HG02852 (cell line): ENCODE results near the gene GLIS1.
"Not testable (repeated sequence)": the region's sequence is repeated elsewhere in the genome, so short reads cannot be mapped to it uniquely, and the experiment has no call there.

Experiments
- ATAC-seq: cut with Tn5 transposase; IDR thresholded peaks from one replicate; pipeline ENCODE4 v1.9.1; 2021; ENCODE audit warnings: mild to moderate bottlenecking, moderate library complexity; ENCODE audit not compliant: unreplicated experiment

The GLIS1 gene

DNA sequence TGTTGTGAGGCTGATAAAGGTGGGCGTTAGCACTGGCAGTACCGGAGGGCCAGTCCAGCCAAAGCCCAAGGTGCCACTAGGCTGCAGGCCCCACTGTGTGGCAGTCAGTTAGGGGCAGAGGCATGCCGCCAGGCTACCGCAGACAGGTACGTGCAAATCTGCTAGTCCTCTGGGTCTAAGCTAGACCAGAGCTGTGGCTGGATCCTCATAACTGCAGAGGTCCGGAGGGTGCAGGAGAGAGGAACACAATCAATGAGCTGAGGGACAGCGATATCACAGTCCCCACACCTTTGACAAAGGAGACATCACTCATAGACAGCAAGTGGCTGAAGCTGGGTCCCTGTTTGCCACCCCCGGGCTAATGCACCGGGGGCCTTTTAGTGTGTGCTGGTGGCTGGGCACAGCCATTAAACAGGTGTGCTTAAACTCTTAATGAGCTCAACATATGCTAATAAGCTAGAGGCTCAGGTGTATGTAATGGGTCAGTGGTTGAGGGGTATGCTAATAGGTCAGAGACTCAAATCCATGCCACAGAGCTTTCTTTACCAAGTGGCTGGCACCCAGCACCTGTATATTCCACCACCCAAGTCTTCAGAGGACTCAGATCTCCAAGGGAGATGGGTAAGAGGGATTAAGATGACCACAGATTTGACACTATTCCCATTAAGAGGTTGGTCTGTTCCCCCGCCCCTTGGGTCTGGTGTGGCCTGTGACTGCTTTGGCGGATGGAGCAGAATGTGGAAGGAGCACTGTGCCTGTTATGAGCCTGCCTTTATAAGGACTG, 82.0 kb downstream of the GLIS1 start:
- ATAC-seq: no peak

GRCh38 chr1:53655931-53656746, 82.8 kb downstream of the GLIS1 start:
- ATAC-seq: no peak

DNA sequence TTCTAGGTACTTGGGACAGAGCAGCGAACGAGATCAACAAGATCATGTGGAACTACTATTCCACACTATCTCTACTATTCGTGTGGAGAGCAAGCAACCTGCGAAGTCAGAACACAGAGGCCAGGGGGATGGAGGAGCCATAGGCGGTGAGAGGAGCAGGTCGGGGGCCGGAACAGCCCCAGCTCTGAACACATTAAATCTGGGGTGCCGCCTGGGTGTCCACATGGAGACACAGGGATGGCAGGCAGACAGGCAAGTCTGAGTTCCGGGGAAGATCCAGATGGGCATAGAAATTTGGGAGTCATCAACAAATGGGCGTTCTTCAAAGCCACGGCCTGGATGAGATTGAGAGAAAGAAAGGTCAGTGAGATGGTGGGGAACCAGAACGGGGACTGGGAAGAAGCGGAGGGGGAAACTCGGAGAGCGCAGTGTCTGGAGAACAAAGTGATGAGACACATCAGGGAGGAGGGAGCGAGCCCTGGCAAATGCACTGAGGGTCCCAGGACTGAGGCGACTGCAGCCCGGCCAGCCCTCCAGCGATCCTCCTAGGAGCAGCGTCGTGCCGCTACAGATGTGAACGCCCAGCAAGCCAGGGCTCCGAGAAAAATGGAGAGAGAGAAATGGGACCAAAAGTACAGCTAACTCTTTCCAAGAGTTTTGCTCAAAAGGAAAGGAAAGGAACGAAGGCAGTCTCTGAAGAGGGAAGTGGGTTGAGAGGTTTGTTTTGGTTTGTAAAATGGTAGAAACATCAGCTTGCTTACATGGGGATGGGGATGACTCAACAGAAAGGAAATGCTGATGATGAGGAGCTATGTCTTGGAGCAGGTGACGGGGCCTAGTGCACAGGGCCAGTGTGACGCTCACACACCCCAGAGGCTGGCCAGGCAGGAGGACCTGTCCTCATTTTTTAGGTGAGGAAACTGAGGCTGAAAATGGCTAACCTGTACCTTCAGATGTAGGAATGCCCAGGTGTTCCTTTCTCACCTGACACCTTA, 84.5 kb downstream of the GLIS1 start:
- ATAC-seq: no peak

- ATAC-seq: no peak
These were observed 85.3 kb downstream of the GLIS1 start for GRCh38 chr1:53653631-53654030.

DNA sequence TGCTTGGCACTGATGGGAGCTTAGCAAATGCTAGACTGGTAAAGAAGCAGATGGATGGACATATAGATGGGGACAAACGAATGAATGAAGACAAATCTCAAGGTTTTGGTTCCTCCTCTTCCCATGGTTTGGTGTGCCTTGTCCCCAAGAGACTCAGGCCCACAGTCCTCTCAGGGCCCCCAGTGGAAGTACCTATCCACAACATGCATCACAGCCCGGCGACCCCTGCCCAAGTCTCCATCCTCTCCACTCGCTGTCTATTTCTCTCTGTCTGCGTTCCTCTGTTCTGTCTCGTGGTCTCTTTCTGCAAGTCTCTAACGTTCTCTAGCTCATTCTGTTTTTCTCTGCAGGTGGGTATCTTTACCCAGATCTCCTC, 85.8 kb downstream of the GLIS1 start:
- ATAC-seq: no peak

DNA sequence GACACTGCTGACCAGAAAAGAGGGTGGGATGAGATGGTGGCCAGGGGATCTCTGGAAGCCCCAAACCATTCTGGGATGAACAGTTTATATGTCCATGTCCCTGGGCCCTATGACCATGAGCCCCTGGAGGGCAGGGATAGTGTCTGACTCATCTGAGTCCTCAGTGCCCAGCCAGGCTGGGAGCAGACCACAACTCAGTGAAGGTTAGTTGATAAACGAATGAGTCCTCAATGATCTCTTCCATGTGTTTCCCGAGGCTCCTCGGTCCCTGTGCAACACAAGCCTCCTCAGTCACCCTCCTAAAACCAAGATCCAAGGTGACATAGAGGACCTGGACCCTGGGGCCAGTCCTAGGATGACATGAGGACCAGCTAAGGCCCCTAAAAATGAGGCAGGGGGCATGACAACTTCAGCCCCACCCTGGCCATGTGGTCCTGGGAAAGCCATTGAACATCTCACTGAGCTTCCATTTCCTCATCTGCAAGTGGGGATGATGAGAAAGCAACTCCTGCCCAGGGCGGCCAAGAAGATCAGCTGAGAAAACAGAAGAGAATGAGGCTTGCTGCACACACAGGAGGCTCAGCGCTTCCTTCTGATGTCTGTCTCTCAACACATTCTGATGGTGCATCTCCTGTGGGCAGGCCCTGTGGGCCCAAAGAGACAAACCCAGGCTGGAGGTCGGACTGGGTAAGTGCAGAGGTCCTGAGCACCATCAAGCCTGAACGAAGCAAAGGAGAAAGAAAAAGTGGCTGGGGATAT, 86.3 kb downstream of the GLIS1 start:
- no peak for ATAC-seq

GRCh38 chr1:53651356-53651755, 87.6 kb downstream of the GLIS1 start:
- no peak for ATAC-seq

DNA sequence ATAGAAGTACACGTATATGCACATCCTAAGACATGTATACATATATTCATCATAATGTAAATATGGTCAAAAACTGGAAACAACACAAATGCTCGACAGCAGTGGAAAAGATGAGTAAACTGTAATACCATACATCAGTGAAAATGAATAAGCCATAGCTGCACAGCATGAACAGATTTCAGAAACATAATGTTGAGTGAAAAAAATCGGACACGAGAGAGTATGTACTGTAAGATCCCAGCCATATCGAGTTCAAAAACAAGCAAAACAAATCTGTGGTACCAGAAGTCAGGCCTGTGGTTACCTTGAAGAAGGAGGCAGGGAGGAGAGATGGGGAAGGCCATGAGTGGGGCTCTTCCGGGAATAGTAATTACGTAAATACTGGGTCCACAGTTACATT, 90.4 kb downstream of the GLIS1 start:
- ATAC-seq: no peak

DNA sequence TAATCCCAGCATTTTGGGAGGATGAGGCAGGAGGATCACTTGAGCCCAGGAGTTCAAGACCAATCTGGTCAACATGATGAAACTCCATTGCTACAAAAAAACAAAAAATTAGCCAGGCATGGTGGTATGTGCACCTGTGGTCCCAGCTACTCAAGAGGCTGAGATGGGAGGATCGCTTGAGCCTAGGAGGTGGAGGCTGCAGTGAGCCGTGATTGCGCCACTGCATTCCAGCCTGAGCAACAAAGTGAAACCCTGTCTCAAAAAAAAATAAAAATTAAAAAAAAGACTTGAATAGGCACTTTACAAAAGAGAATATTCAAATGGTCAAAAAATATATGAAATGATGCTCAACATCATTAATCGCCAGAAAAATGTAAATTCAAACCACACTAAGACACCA, 91.0 kb downstream of the GLIS1 start:
- not testable (repeated sequence) for ATAC-seq

DNA sequence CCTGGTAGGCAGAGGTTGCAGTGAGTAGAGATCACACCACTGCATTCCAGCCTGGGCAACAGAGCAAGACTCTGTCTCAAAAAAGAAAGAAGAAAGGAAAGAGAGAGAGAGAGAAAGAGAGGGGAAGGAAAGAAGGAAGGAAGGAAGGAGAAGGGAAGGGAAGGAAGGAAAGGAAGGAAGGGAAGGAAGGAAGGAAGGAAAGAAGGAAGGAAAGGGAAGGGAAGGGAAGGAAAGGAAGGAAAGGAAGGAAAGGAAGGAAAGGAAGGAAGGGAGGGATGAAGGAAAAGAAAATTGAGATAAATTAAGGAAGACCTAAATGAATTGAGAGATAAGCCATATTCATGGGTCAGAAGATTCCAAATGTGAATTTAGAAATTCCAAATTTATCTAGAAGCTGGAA, 92.2 kb downstream of the GLIS1 start:
- no peak for ATAC-seq

DNA sequence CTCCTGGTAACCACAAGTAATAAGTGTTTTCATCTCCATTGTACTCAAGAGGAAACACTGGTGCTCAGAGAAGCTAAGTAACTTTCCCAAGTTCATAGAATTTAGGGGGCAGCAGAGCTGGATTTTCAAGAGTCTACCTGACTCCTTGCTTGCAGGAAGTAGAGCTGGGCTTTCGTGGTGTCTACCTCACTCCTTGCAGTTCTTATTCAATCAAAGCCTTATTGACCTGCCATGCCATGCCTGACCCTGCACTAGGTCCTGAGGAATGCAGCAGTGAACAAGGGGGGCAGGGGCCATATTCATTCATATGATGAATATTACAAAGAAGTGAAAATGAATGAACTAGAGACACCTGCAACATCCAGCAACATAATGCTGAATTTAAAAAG, 93.3 kb downstream of the GLIS1 start:
- ATAC-seq: no peak

- no peak for ATAC-seq
These were observed 93.9 kb downstream of the GLIS1 start for GRCh38 chr1:53644909-53645689.

GRCh38 chr1:53644496-53644895, 94.5 kb downstream of the GLIS1 start:
- no peak for ATAC-seq

- ATAC-seq: no peak
These were observed 95.0 kb downstream of the GLIS1 start for GRCh38 chr1:53643881-53644390.

- no peak for ATAC-seq
These were observed 95.7 kb downstream of the GLIS1 start for GRCh38 chr1:53643041-53643880.

- no peak for ATAC-seq
These were observed 96.4 kb downstream of the GLIS1 start for GRCh38 chr1:53642607-53643006.

DNA sequence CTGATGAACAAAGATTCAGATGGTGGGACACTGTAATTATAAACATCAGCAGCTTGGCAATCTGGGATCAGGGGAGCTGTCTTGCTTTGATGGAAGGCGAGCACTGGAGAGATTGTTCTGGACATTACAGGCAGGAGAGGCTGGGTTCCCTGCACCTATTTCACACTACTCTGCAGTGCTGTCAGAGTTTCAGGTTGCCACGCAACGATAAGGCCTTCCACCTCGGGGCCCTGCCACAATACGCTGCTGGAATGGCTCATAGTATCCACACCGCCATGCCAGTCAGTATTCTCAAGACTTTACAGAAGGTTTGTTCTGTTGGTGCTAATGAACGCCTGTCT, 96.8 kb downstream of the GLIS1 start:
- no peak for ATAC-seq

GRCh38 chr1:53641481-53642214, 97.3 kb downstream of the GLIS1 start:
- no peak for ATAC-seq
